H1 (cell line): ENCODE results near the gene MAP2K1. TPM values are rescaled to one million over a fixed set of nuclear protein-coding genes. Genes with fewer than 3 reads are reported as not detected.

Experiments
- ATF2 ChIP-seq: IDR thresholded peaks from 2 replicates; pipeline ENCODE4 v1.6.1; 2012; ENCODE audit warnings: low read length, inconsistent platforms
- TAF7 ChIP-seq: optimal IDR thresholded peaks from 2 replicates; pipeline ENCODE3; 2011; ENCODE audit warnings: low read depth, mild to moderate bottlenecking, inconsistent platforms, low read length, moderate library complexity, borderline replicate concordance
- polyA plus RNA-seq, 7 experiments: library from polyadenylated mRNA; depleted of rRNA in 3 of 7; stranded (reverse) in 5 of 7; unstranded in 2 of 7; fragments of >200 nt in 5 of 7; fragments of 200-250 nt in 2 of 7; gene quantifications; 1 replicate in 5 of 7; 2 replicates in 1 of 7; 4 replicates in 1 of 7; pipeline versions ENCODE4 v1.2.1 to v1.2.3, GENCODE V29; 2011 to 2013; ENCODE audit warnings: missing spikeins in 2 of 7, mixed read lengths in 2 of 7
- total RNA-seq: library from RNA; stranded (reverse); fragmentation: NEBNext Ultra II Directional; extraction: Animal tissue kit (Norgen Biotek cat#: 25700); gene quantifications from 2 replicates; pipeline ENCODE4 v1.2.1, GENCODE V29; 2021

The MAP2K1 gene
- total and polyA plus RNA-seq, 2 of the 8 experiments (the other 6 are each of a cell fraction or from before 2014, with no cell fraction given), result 54.7 to 78.2 TPM

GRCh38 chr15:66374179-66374578 is 12.5 kb upstream of the MAP2K1 start (continued):
- TF ChIP-seq ATF2, result no peak
- no peak for TF ChIP-seq TAF7
- TF ChIP-seq, all 59 proteins: peak for 0
